Hypothalamus (tissue), 51 donors: ENCODE data around the gene PYM1.

ENCODE experiments used
- DNase-seq, 51 donors: peaks; one replicate each; lab custom pipeline; 2025; lab: John Stamatoyannopoulos, UW

PYM1 gene

GRCh38 chr12:55927588-55928502, at the start of gene PYM1:
TSS of gene PYM1 (minus strand) at chr12:55927894. CDS start at chr12:55927761, 133 bp downstream.
- peak in 47 of 51 donors; percentile 20 to 78 (median 52) for DNase-seq

GRCh38 chr12:55974308-55974730, 46.6 kb upstream of the PYM1 start:
- DNase-seq = peak in 3 of 51 donors; percentile 49 to 64 (median 54)

DNA sequence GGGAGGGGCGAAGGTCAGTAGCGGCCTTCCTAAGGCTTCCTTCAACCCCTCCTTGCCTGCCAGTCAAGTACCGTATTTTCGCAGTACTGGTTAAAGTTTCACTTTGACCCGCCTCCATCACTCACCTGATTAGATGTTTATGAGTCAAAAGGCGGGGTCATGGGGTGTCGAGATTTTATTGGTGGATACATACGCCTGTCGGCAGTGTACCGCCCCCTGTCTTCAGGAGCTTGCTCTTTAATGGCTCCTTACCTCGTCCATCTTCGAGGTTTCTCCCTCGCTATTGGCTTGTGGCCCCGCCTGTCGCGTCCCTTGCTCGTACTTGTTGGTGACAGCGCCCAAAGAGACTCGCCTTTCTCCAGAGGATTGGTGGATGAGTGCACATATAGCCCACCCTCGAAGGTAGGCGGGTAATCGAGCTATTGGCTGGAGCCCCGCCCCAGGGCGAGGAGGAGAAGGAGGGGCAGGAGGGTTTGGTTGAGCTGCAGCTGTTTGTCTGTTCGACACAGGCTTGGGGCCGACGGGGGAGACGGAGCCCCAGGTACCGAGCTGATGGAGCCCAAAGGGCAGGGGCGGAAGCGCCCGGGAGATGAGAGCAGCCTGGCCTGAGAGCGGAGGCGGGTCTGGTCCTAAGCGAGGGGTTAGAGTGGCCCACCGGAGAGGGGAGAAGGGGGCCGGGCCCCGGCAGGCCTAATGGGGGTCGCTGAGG, 46.1 kb upstream of the PYM1 start, which contains the start of gene RAB5B:
TSS of gene RAB5B (plus strand) at position 480 of the 709 bp plus-strand sequence. CDS start 12,883 bp downstream, outside the sequence.
- DNase-seq = peak; percentile 79 to 100 (median 99)

- peak in 6 of 51 donors; percentile 32 to 91 (median 44) for DNase-seq
Observed at GRCh38 chr12:55972911-55973598, 45.4 kb upstream of the PYM1 start.

GRCh38 chr12:55972456-55972855, 44.8 kb upstream of the PYM1 start:
- no peak for DNase-seq

GRCh38 chr12:55972042-55972441, 44.3 kb upstream of the PYM1 start:
- DNase-seq = no peak

DNA sequence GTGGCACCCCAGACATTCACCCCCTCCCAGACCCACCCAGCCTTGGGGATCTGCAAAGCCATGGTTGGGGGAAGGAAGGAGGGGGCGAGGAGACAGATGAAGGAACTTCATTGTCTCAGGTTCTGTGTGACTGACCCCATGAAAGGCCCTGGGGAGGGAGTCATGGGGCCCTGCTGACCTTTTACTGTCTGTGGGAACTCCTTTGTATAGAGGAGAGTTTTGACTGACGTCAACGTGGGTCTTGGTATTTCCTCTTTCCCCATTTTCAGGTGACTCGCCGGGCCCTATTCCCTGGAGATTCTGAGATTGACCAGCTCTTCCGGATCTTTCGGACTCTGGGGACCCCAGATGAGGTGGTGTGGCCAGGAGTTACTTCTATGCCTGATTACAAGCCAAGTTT, 43.1 kb upstream of the PYM1 start:
- DNase-seq = no peak

DNA sequence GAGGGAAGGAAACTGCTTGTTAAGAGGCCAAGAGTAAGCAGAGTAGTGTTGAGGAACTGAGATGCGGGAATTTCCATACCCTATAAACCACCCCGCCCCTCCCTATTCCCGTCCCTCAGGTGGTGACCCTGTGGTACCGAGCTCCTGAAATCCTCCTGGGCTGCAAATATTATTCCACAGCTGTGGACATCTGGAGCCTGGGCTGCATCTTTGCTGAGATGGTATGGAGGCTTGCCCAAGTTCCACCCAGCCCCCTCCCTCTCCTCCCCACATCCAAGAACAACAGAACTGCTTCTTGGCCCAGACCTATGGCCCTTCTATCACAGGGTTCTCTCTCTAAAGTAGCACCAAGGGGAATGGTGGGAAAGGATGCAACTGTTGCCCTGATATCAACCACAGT, 41.7 kb upstream of the PYM1 start:
- DNase-seq = no peak

- peak; percentile 6 to 88 (median 72) for DNase-seq
Observed at GRCh38 chr12:55966408-55967281, 39.0 kb upstream of the PYM1 start, which contains the start of gene CDK2. TSS of gene CDK2 (plus strand) at chr12:55966830. CDS start at chr12:55967009, 179 bp downstream.

- no peak for DNase-seq
Observed at GRCh38 chr12:55965941-55966407, 38.3 kb upstream of the PYM1 start, which contains the start of gene PMEL. TSS of gene PMEL (minus strand) at chr12:55966042. CDS start at chr12:55966011, 31 bp downstream.

GRCh38 chr12:55965240-55965639, 37.5 kb upstream of the PYM1 start:
- DNase-seq = no peak

DNA sequence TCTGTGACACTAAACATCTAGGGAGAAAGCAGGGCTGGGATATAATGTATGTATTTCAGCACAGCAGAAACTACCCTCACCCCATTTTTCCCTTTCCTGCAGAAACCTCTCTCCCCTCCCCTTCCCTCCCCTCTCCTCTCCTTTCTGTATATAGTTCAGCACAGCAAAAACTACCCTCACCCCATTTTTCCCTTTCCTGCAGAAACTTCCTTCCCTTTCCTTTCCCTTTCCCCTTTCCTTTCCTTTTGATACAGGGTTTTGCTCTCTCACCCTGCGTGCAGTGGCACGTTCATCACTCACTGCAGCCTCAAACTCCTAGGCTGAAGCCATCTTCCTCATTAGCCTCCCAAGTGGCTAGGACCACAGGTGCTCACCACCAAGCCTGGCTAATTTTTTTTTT, 36.1 kb upstream of the PYM1 start:
- DNase-seq = no peak

DNA sequence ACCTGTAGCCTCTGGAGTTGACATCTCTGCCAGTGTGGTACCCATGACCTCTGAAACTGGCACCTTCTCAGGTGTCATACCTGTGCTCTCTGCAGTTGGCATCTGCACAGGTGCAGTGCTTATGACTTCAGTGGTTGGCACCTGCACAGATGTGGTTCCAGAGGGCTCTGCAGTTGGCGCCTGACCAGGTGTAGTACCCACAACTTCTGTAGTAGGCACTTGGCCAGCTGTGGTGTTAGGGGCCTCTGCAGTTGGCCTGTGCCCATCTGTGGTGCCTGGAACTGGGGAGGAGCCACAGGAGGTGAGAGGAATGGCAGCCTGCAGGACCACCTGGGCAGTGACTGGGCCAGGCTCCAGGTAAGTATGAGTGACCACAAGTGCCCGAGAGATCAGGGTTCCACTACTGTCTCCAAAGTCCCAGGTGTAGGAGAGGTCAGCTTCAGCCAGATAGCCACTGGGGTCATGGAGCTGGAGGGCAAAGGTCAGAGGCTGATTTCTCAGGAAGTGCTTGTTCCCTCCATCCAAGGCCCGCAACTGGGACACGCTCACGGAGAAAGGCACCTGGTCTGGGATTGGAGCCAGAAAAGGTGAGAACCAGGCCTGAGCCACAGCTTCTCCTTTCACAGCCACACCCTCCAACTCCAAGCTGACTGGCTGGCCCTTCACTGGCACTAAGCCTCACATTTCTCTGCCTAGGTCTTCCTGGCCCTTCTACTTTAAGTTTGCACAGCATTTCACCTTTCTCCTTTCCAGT, 29.6 kb upstream of the PYM1 start:
- no peak for DNase-seq

GRCh38 chr12:55955800-55956508, 28.3 kb upstream of the PYM1 start:
- DNase-seq = no peak

DNA sequence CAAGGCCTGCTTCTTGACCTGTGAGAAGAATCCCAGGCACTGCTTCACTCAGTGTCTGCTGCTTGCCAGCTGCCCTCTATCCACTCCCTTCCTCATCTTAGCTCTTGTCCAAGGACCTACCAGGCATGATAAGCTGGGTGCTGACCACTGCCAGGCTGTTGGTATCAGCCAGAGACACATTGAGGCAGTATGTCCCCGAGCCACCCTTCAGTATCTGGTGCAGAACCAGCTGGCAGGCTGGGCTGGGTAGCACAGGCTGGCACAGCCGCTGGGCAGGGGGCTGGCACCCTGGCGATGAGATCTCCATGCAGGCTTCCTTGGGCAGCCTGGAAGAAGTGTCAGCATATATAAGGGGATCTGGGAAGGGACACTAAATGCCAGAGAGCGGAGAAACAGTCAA, 27.6 kb upstream of the PYM1 start:
- DNase-seq = no peak

GRCh38 chr12:55946553-55946952, 18.9 kb upstream of the PYM1 start:
- no peak for DNase-seq

- no peak for DNase-seq
Observed at GRCh38 chr12:55942577-55943136, 15.0 kb upstream of the PYM1 start.

DNA sequence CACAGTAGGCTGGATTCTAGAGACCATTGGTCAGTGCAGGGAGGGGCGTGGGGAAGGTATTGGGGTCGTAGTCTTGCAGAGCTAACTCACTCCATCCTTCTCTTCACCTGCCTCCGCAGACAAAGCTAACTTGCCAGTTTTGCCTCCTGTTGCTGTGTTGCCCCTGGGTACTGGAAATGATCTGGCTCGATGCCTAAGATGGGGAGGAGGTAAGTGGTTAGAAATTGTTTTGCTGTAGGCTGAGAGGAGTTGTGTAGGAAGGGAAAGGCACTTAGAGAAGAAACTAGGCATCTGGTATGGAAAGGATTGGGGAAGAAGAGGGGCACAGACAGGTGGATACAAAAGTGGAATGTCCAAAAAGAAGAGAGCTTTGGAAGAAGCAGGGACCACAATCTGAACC, 14.4 kb upstream of the PYM1 start:
- DNase-seq = no peak
